ENCODE measurements around the gene MRPL37.

GRCh38 chr1:54152696-54153095 lies 47.3 kb upstream of the MRPL37 start, which contains the start of gene CDCP2:
- TF ChIP-seq CTCF (IDR thresholded peaks at IDR 0.05; ENCODE audit: insufficient read depth, low read length, poor library complexity, severe bottlenecking) (no peak), EZH2phosphoT487 (conservative IDR thresholded peaks at IDR 0.05; ENCODE audit: low read length) (no peak)
